ENCODE results near the gene E2F6. TPM values are rescaled to one million over a fixed set of nuclear protein-coding genes. Genes with fewer than 3 reads are reported as not detected.

E2F6 gene
- total RNA-seq, 1 experiment from 2014 or later, result 21.8 TPM

GRCh38 chr2:11417946-11418585 is 47.9 kb downstream of the E2F6 start:
- Histone ChIP-seq H3K23ac (ENCODE audit: insufficient read length, low read depth, low read length) (no peak overlapping the region), H4K20me1 (ENCODE audit: control insufficient read depth, insufficient read depth, insufficient read length) (no peaks in the 10 kb centered on the region), H3K27me3 (ENCODE audit: insufficient read depth, low read length) (no peaks in the 10 kb centered on the region), H2AFZ (ENCODE audit: low read length) (no peak overlapping the region), H3K18ac (ENCODE audit: insufficient read length, low read depth, low read length) (no peak overlapping the region), H3K9ac (ENCODE audit: extremely low read depth, insufficient read length, low read length) (no peak overlapping the region), H3K4me1 (ENCODE audit: insufficient read depth, low read length) (no peaks in the 10 kb centered on the region), H2BK12ac (ENCODE audit: insufficient read length, low read depth, low read length) (no peak overlapping the region), H3K4ac (ENCODE audit: low read depth, low read length) (no peak overlapping the region), H3K23me2 (ENCODE audit: insufficient read length, low read depth, low read length, poor library complexity, severe bottlenecking) (no peaks in the 10 kb centered on the region), H4K5ac (ENCODE audit: insufficient read length, low read depth, low read length) (no peak overlapping the region), H3K79me2 (ENCODE audit: insufficient read depth, low read length) (no peaks in the 10 kb centered on the region), H3K4me2 (ENCODE audit: insufficient read depth, insufficient read length, low read length) (no peak overlapping the region), H3K9me3 (ENCODE audit: control insufficient read depth, low read depth, low read length) (peaks cover 19% of the 10 kb centered on the region), H4K8ac (replicated peaks; ENCODE audit: insufficient read length, low read depth, low read length) (no peak overlapping the region), H3K14ac (ENCODE audit: insufficient read depth, low read length) (no peak overlapping the region), H3K56ac (ENCODE audit: insufficient read length, low read depth, low read length) (no peak overlapping the region), H2AK5ac (ENCODE audit: insufficient read length, low read length) (no peak overlapping the region), H2BK15ac (ENCODE audit: low read depth, low read length) (no peak overlapping the region), H3T11ph (ENCODE audit: low read length) (no peak overlapping the region), H2BK5ac (ENCODE audit: insufficient read length, low read length) (no peak overlapping the region), H3K79me1 (ENCODE audit: insufficient read depth, low read depth, low read length, poor library complexity, severe bottlenecking) (no peaks in the 10 kb centered on the region), H3K27ac (ENCODE audit: insufficient read length, low read depth, low read length) (no peak overlapping the region), H2BK120ac (ENCODE audit: low read depth, low read length, poor library complexity, severe bottlenecking) (no peak overlapping the region), H4K91ac (ENCODE audit: insufficient read length, low read depth, low read length) (no peak overlapping the region), H2BK20ac (ENCODE audit: low read depth, low read length, poor library complexity, severe bottlenecking) (no peak overlapping the region)
- Mint-ChIP-seq H3K36me3 (ENCODE audit: insufficient read depth in 1 of 3, low read depth in 3 of 3) (peaks cover 13 to 22% (median 15%) of the 10 kb centered on the region in 3 experiments), H3K4me3 (no peak overlapping the region), H3K27me3 (ENCODE audit: low read depth) (peaks cover 2% of the 10 kb centered on the region; the same call in 1 of the 2 replicates), H3K4me1 (no peaks in the 10 kb centered on the region), H3K27ac (no peak overlapping the region), H3K9me3 (peaks cover 25 to 28% of the 10 kb centered on the region in 2 experiments)
- peak; percentile 65 for TF ChIP-seq CTCF (conservative IDR thresholded peaks at IDR 0.05)
- no peak for DNase-seq
- WGBS (ENCODE audit: extremely low coverage, insufficient read length, low lambda C conversion rate), result no CpG with 5 or more reads among the region's 8 CpGs

Data from H9 (cell line).